Endothelial cell (in vitro differentiated cells): Measurements from ENCODE around the gene RABL6. TPM values are rescaled to one million over a fixed set of nuclear protein-coding genes. Genes with fewer than 3 reads are reported as not detected.

Experiments
- DNase-seq: peaks from one replicate; pipeline ENCODE4 v3.0.0; 2021; ENCODE audit warnings: low spot score
- H3K27ac Mint-ChIP-seq: one replicate; pipeline ENCODE4 v1.8.0; 2021; ENCODE audit warnings: mixed read lengths, inconsistent platforms; ENCODE audit not compliant: unreplicated experiment
- H3K27me3 Mint-ChIP-seq: one replicate; pipeline ENCODE4 v1.8.0; 2021; ENCODE audit warnings: mild to moderate bottlenecking, moderate library complexity, mixed read lengths, inconsistent platforms; ENCODE audit not compliant: unreplicated experiment
- H3K36me3 Mint-ChIP-seq: one replicate; pipeline ENCODE4 v1.8.0; 2021; ENCODE audit warnings: mild to moderate bottlenecking, low read depth, mixed read lengths, inconsistent platforms; ENCODE audit not compliant: unreplicated experiment
- H3K4me1 Mint-ChIP-seq: one replicate; pipeline ENCODE4 v1.8.0; 2021; ENCODE audit warnings: mild to moderate bottlenecking, mixed read lengths, inconsistent platforms; ENCODE audit not compliant: unreplicated experiment
- H3K4me3 Mint-ChIP-seq: one replicate; pipeline ENCODE4 v1.8.0; 2021; ENCODE audit warnings: mild to moderate bottlenecking, mixed read lengths, inconsistent platforms; ENCODE audit not compliant: unreplicated experiment
- H3K9me3 Mint-ChIP-seq: one replicate; pipeline ENCODE4 v1.8.0; 2021; ENCODE audit warnings: mixed read lengths, inconsistent platforms; ENCODE audit not compliant: unreplicated experiment
- total RNA-seq: library from RNA; stranded (reverse); fragmentation: NEBNext Ultra II Directional; extraction: Animal tissue kit (Norgen Biotek cat#: 25700); gene quantifications from one replicate; pipeline ENCODE4 v1.2.1, GENCODE V29; 2021; ENCODE audit not compliant: unreplicated experiment
- TF ChIP-seq, protein P1 (sequence below): fragments of 200-600 bp; sonication (generic); IDR thresholded peaks from one replicate; pipeline ENCODE4 v1.5.0; 2021; ENCODE audit warnings: antibody characterized with exemption; ENCODE audit not compliant: unreplicated experiment

Gene RABL6
- total RNA-seq, 1 donor from 2014 or later, result 88.4 TPM

GRCh38 chr9:136808075-136808805 lies 492 bp downstream of the RABL6 start:
- H3K27ac Mint-ChIP-seq, result no peak overlapping the region
- TF ChIP-seq, protein P1, sequence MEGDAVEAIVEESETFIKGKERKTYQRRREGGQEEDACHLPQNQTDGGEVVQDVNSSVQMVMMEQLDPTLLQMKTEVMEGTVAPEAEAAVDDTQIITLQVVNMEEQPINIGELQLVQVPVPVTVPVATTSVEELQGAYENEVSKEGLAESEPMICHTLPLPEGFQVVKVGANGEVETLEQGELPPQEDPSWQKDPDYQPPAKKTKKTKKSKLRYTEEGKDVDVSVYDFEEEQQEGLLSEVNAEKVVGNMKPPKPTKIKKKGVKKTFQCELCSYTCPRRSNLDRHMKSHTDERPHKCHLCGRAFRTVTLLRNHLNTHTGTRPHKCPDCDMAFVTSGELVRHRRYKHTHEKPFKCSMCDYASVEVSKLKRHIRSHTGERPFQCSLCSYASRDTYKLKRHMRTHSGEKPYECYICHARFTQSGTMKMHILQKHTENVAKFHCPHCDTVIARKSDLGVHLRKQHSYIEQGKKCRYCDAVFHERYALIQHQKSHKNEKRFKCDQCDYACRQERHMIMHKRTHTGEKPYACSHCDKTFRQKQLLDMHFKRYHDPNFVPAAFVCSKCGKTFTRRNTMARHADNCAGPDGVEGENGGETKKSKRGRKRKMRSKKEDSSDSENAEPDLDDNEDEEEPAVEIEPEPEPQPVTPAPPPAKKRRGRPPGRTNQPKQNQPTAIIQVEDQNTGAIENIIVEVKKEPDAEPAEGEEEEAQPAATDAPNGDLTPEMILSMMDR, result peak; percentile 15
- DNase-seq, result peak; percentile 31
- H3K4me3 Mint-ChIP-seq, result peak overlapping the region; percentile 91
- H3K36me3 Mint-ChIP-seq, result peaks cover 18% of the 10 kb centered on the region
- peaks cover 14% of the 10 kb centered on the region for H3K27me3 Mint-ChIP-seq
- H3K9me3 Mint-ChIP-seq, result no peaks in the 10 kb centered on the region
- H3K4me1 Mint-ChIP-seq, result peaks cover 19% of the 10 kb centered on the region

DNA sequence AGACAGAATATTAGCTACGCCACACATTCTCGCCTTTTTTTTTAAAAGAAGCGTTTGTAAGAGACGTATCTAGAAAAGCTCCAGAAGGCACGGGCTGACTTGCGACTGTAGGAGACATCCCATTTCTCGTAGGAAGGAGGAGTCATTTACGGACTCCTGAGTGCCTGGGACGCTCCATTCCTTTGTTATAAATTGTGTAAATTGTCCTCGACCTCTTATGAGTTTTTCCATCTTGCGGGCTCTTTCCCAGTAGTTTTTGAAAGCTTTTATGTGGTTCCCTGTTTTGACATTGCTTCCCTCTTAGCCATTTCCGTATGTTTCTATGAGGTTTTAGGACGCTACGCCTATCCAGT lies 1.0 kb downstream of the RABL6 start:
- peaks cover 19% of the 10 kb centered on the region for H3K36me3 Mint-ChIP-seq
- TF ChIP-seq, protein P1, result no peak
- no peak for DNase-seq
- H3K27ac Mint-ChIP-seq, result no peak overlapping the region
- H3K4me1 Mint-ChIP-seq, result peaks cover 19% of the 10 kb centered on the region
- peaks cover 11% of the 10 kb centered on the region for H3K27me3 Mint-ChIP-seq
- peak overlapping the region; percentile 91 for H3K4me3 Mint-ChIP-seq
- no peaks in the 10 kb centered on the region for H3K9me3 Mint-ChIP-seq

- peaks cover 23% of the 10 kb centered on the region for H3K36me3 Mint-ChIP-seq
- no peak for DNase-seq
- peaks cover 3% of the 10 kb centered on the region for H3K27me3 Mint-ChIP-seq
- H3K4me1 Mint-ChIP-seq, result peaks cover 6% of the 10 kb centered on the region
- no peak overlapping the region for H3K27ac Mint-ChIP-seq
- no peak overlapping the region for H3K4me3 Mint-ChIP-seq
- no peaks in the 10 kb centered on the region for H3K9me3 Mint-ChIP-seq
- TF ChIP-seq, protein P1, result no peak
These were observed 7.1 kb downstream of the RABL6 start for GRCh38 chr9:136814725-136815421.

DNA sequence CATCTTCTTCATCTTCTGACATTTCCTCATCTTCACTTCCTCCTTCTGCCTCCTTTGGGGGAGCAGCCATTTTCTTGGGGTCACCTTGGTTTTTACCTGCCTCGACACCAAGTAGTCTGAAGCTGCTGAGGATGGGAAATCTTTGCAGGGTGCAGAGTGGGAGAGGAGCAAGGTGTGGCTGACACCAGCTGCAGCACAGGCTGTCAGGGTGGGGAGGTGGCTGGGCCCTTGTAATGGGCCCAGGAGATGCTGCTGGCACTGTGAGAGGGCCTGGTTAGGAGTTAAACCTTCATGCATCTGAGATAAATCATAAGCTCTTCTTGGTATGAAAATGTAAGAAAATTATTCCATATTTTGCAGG lies 7.7 kb downstream of the RABL6 start:
- Mint-ChIP-seq H3K27ac (no peak overlapping the region), H3K4me1 (peaks cover 3% of the 10 kb centered on the region), H3K36me3 (peaks cover 23% of the 10 kb centered on the region), H3K27me3 (peaks cover 3% of the 10 kb centered on the region), H3K4me3 (no peak overlapping the region), H3K9me3 (no peaks in the 10 kb centered on the region)
- no peak for DNase-seq
- TF ChIP-seq, protein P1, result no peak
